ENCODE data around the gene UBE2E1. TPM values are rescaled to one million over a fixed set of nuclear protein-coding genes. Genes with fewer than 3 reads are reported as not detected.
A peak's percentile ranks its signal among the peaks of the same experiment; 100 is the strongest.

UBE2E1 gene
- total and polyA plus RNA-seq, 2 of the 4 experiments (the other 2 are of a cell fraction): 54.1 to 91.6 TPM

DNA sequence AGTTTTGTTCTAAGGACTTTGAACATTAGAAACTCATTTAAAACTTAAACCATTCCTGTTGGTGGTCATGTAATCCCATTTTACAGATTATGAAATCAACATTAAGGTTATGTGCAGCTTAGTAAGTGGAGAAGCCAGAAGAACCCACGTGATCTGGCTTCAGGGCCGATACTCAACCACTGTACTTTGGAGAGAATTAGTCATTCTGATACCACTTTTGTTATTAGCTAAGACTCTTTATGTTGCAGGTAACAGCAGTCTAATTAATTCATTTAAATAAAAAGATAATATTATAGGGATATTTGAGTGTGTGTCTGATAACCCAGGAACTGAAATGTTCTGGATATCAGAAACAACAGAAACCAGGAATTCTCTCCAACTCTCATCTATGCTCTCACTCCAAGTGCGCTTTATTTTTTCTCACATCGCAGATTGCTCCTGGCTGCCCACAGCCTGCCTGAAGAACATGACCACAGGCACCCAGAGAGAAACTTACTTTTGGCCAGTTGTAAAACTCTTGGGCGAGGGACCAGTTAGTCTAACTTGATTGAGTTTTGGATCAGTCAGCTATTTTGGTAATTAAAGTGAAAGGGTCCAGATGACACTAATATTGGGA lies 25.2 kb downstream of the UBE2E1 start:
- Histone ChIP-seq H3K23ac (ENCODE audit: low read depth, low read length) (no peak overlapping the region), H2AK9ac (replicated peaks; ENCODE audit: low read depth, low read length, poor library complexity) (no peak overlapping the region), H3K9me3 (ENCODE audit: control insufficient read depth, insufficient read depth, low read length) (no peaks in the 10 kb centered on the region), H3K4me1 (ENCODE audit: control insufficient read depth, insufficient read depth, low read length) (no peaks in the 10 kb centered on the region), H3K4ac (ENCODE audit: low read depth, low read length) (no peak overlapping the region), H3K4me2 (ENCODE audit: low read depth, low read length) (no peak overlapping the region), H2BK120ac (ENCODE audit: low read depth, low read length) (no peak overlapping the region), H2BK5ac (ENCODE audit: low read depth, low read length, poor library complexity, severe bottlenecking) (no peak overlapping the region), H3K9ac (ENCODE audit: low read depth, low read length) (no peak overlapping the region), H3K27me3 (ENCODE audit: control insufficient read depth, insufficient read depth, low read length) (no peaks in the 10 kb centered on the region), H4K5ac (ENCODE audit: low read depth, low read length) (no peak overlapping the region), H2AK5ac (ENCODE audit: low read depth, low read length) (no peak overlapping the region), H3K9me1 (ENCODE audit: insufficient read depth, low read length) (peaks cover 3% of the 10 kb centered on the region; the same call in 1 of the 2 replicates), H3K36me3 (ENCODE audit: control insufficient read depth, insufficient read depth, low read length) (no peaks in the 10 kb centered on the region), H3K79me1 (ENCODE audit: low read depth in 1 of 2, low read length in 2 of 2) (peaks cover 28 to 55% of the 10 kb centered on the region in 2 experiments), H3K27ac (ENCODE audit: insufficient read depth, low read length) (no peak overlapping the region), H4K20me1 (ENCODE audit: insufficient read depth, low read length) (peaks cover 52% of the 10 kb centered on the region), H2BK20ac (ENCODE audit: low read depth, low read length) (no peak overlapping the region), H4K8ac (ENCODE audit: low read depth in 2 of 2, low read length in 2 of 2) (no peak overlapping the region), H3K4me3 (ENCODE audit: insufficient read depth, low read depth, low read length) (no peak overlapping the region), H4K91ac (ENCODE audit: insufficient read depth, low read depth, low read length) (no peak overlapping the region), H3K56ac (ENCODE audit: extremely low read depth, insufficient read depth, low read length) (no peak overlapping the region), H2BK15ac (ENCODE audit: low read depth, low read length) (no peak overlapping the region), H3K14ac (replicated peaks; ENCODE audit: low read depth, low read length) (no peak overlapping the region), H2AFZ (replicated peaks; ENCODE audit: low read length, poor library complexity) (no peak overlapping the region), H3K18ac (ENCODE audit: low read depth, low read length) (no peak overlapping the region)
- TF ChIP-seq CEBPB (IDR thresholded peaks at IDR 0.05; ENCODE audit: low read depth, low read length): no peak
- 0 out of 2 replicates have a peak, but pooled peaks have one; percentile 28 for TF ChIP-seq MAFK (IDR thresholded peaks at IDR 0.05; ENCODE audit: low read depth, low read length)
- in situ Hi-C loops (cut with MboI; ENCODE audit: low sequenced_read_pairs): no loop called here
- ChIA-PET CTCF (interaction anchor here (0.6 kb wide), 2 partner anchors 45 to 217 kb away, joined by 3 to 5 read pairs; no protein-coding TSS in a partner anchor), POLR2A (ENCODE audit: unreplicated experiment) (interaction anchor here (0.7 kb wide), 1 partner anchor 86 kb away, joined by 6 read pairs; the partner anchor contains the start of genes NKIRAS1 and RPL15)
- DNase-seq (no peak), ATAC-seq (ENCODE audit: low read depth) (no peak)
- WGBS, 2 experiments (ENCODE audit: extremely low coverage in 2 of 2, insufficient read length in 1 of 2): no CpG with 5 or more reads among the region's 5 CpGs
- intact Hi-C loops (cut with micrococcal nuclease): no loop called here
- dilution Hi-C loops (cut with HindIII; ENCODE audit: low sequenced_read_pairs, unreplicated experiment): no loop called here
- BruUV-seq (replicated peaks): no TSS peak
